Subcutaneous adipose tissue (tissue), 4 donors: ENCODE measurements around the gene PRRC2C. TPM values are rescaled to one million over a fixed set of nuclear protein-coding genes. Genes with fewer than 3 reads are reported as not detected.

Source experiments
- total RNA-seq, 4 donors: library from RNA; depleted of rRNA; stranded (reverse); fragments of >200 nt; gene quantifications; one replicate each; pipeline ENCODE4 v1.1.0, GENCODE V29; 2016
- TF ChIP-seq, protein P1 (sequence below): fragments of 450-650 bp; IDR thresholded peaks from one replicate; pipeline ENCODE4 v1.5.1; 2016; ENCODE audit warnings: low read depth, mild to moderate bottlenecking, control low read depth, antibody characterized with exemption, moderate library complexity

The PRRC2C gene
- 100 to 1,000 TPM in 1 of 4 donors, 10 to 100 TPM in 3; 75.3 to 102 (median 88.1) TPM for total RNA-seq

DNA sequence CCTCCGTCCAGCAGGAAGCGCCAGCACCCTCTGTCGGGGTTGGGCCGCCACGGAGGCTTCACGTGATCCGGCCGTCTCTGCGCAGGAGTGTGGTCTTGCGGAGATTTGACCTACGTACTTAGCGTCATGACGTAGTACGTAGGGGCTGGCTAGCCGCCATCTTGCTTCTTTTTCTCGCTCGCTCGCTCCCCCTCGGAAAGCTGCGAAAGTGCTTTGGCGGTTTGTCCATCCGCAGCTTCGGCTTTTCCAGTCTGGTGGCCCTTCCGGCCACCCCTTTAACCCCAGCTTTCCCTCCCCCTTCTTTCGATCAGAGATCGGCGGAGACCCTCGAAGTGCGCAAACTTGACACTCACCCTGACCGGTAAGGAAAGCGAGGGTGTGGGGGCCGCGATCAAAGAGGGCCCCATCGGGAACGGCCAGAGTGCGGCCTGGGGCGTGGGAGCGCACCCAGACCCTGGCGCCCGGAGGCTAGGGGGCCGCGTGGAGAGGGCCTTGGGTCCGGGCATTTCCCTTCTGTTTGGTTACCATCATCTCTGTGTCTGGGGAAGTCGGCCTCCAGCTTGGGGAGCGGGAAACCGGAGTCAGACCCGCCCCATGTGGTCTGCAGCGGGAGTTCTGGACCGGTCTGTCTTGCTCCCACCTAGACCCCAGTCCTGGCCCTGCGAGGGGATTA is at the start of gene PRRC2C:
Gene PRRC2C, plus strand, starts transcription at position 156 of the 673 bp plus-strand sequence. CDS start 26,559 bp downstream, outside the sequence.
- TF ChIP-seq, protein P1, sequence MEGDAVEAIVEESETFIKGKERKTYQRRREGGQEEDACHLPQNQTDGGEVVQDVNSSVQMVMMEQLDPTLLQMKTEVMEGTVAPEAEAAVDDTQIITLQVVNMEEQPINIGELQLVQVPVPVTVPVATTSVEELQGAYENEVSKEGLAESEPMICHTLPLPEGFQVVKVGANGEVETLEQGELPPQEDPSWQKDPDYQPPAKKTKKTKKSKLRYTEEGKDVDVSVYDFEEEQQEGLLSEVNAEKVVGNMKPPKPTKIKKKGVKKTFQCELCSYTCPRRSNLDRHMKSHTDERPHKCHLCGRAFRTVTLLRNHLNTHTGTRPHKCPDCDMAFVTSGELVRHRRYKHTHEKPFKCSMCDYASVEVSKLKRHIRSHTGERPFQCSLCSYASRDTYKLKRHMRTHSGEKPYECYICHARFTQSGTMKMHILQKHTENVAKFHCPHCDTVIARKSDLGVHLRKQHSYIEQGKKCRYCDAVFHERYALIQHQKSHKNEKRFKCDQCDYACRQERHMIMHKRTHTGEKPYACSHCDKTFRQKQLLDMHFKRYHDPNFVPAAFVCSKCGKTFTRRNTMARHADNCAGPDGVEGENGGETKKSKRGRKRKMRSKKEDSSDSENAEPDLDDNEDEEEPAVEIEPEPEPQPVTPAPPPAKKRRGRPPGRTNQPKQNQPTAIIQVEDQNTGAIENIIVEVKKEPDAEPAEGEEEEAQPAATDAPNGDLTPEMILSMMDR = no peak

DNA sequence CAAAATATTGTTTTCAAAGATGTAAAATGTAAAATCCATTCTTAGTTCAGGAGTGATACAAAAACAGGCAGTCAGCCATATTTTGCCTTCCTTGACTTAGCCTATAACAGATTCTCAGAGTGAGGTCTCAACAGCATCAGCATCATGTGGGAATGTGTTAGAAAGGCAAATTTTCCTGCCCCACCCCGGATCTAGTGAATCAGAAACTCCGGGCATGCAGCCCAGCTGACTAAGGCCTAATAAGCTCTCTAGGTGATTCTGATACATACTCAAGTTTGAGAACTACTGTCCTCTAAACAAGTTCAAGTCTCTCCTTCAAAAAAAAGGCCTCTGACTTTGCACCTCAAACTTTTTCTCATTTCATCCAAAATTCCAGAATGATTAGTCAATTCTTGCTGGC is 46.9 kb upstream of the PRRC2C start:
- TF ChIP-seq, protein P1 = no peak

DNA sequence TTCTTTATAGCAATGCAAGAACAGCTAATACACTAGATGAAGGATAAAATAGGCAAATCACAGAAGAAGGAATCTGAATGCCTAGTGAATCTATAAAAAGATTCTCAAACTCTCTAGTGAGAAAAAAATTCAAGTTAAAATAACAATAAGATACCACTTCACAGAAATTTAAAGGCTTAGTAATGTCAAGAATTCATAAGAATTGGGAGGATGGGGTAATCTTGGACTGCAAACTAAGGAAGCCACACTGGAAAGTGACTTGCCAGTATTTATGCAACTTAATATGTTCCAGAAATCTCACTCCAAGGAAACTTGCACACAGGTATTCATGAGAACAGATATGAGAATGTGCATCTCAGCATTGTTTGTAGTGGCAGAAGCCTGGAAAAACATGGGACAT is 38.9 kb upstream of the PRRC2C start:
- TF ChIP-seq, protein P1 = no peak

GRCh38 chr1:171455967-171456366 is 29.4 kb upstream of the PRRC2C start:
- TF ChIP-seq, protein P1 = no peak

DNA sequence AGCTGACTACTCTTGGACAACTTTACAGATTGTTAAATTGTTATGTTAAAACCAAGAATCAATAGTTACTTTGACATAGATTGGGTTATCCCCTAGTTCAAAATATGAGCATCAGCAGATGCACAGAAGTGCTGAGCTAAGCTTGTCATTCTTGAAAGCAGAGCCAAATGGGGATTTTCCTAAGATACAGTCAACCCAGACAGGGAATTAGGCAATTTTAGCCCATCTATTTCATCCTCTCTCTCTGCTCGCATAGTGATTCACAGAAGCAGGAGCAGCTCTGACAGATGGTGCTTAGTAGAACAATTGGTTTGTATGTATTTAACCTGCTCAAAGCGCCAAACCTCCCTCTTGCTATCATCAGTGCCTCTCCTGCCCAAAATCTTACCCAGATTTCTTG is 27.9 kb upstream of the PRRC2C start:
- TF ChIP-seq, protein P1 = no peak

DNA sequence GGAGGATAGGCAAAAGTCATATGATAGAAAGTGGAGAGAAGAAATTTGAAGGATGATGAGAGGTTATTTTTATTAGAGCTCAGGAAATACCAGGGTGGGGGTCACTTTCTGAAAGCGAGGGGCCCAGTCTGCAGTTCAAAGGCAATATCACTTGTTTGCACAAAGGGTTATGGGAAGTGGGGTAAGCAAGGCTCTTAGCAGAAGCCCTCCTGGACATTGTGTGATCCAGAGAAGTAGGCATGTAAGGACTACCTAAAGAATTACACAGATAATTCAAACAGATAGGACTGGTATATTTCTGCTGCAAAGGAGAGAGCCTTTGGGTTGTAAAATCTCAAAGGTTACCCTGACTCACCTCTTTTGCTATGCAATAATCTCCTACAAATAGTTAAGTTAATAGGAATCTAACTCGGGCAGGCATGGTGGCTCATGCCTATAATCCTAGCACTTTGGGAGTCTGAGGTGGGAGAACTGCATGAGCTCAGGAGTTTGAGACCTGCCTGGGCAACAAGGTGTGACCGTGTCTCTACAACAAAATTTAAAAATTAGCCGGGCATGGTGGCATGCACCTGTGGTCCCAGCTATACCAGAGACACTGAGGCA is 25.2 kb upstream of the PRRC2C start:
- TF ChIP-seq, protein P1 = no peak

DNA sequence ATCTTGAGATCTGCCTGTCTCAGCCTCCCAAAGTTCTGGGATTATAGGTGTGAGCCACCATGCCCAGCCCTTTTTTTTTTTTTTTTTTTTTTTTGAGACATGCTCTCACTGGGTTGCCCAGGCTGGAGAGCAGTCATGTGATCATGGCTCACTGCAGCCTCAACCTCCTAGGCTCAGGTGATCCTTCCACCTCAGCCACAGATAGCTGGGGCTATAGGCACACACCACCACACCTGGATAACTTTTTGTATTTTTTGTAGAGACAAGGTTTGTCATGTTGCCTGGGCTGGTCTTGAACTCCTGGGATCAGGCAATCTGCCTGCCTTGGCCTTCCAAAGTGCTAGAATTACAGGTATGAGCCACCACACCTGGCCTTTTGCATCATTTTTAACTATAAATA is 17.7 kb upstream of the PRRC2C start:
- TF ChIP-seq, protein P1 = no peak
